ENCODE results near the gene COPB2. TPM values are rescaled to one million over a fixed set of nuclear protein-coding genes. Genes with fewer than 3 reads are reported as not detected.

The COPB2 gene
- total and polyA plus RNA-seq, 2 donors (not counting 1 experiment from before 2014, with no cell fraction given) = 15.9 to 75.4 TPM

DNA sequence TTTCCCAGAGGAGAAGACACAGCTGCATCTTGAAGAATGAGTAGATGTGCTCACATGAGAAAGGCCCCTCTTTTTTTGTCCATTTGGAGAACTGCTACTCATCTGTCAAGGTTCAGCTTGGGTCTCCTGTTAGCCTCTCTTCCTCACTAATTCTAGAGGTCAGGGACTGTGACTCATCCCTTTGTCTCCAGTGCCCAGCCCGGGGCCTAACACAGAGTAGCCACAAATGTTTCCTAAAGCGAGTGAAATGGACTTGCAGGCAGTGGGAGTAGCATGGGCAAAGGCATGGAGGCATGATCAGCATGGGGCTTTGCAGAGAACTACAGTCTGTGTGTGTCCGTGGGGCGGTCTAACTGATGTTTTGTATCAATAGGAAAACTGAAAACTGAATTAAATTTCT lies 79.6 kb downstream of the COPB2 start:
- Histone ChIP-seq H3K4me1 (ENCODE audit: control insufficient read depth in 2 of 2, insufficient read depth in 2 of 2, low read length in 2 of 2) (no peaks in the 10 kb centered on the region), H3K27ac (ENCODE audit: low read length in 2 of 2) (no peak overlapping the region), H2AFZ (ENCODE audit: insufficient read depth, low read depth, low read length, poor library complexity, severe bottlenecking) (no peak overlapping the region), H4K20me1 (ENCODE audit: control insufficient read depth, insufficient read depth, low read length, poor library complexity, severe bottlenecking) (no peaks in the 10 kb centered on the region), H3K4me2 (replicated peaks; ENCODE audit: low read depth, low read length, poor library complexity, severe bottlenecking) (no peak overlapping the region), H3K4me3 (ENCODE audit: control extremely low read depth in 1 of 5, extremely low read depth in 1 of 5, insufficient read depth in 1 of 5, low read depth in 2 of 5, low read length in 4 of 5) (no peak overlapping the region), H3K36me3 (replicated peaks in 1 of 2; ENCODE audit: control extremely low read depth in 1 of 2, control insufficient read depth in 1 of 2, extremely low read depth in 1 of 2, insufficient read depth in 2 of 2, low read length in 1 of 2) (no peaks in the 10 kb centered on the region), H3K27me3 (replicated peaks in 1 of 4; ENCODE audit: control extremely low read depth in 1 of 4, control insufficient read depth in 3 of 4, insufficient read depth in 4 of 4, low read length in 3 of 4) (no peaks in the 10 kb centered on the region), H3K79me2 (ENCODE audit: control insufficient read depth, insufficient read depth, low read length) (no peaks in the 10 kb centered on the region), H3K9me3 (ENCODE audit: control extremely low read depth in 1 of 3, control insufficient read depth in 2 of 3, insufficient read depth in 1 of 3, low read length in 2 of 3) (no peaks in the 10 kb centered on the region), H3K9ac (ENCODE audit: low read length) (no peak overlapping the region)
- POLR2A ChIA-PET = no interaction called here
- Mint-ChIP-seq H3K27me3 (peaks cover 31% of the 10 kb centered on the region), H3K9me3 (ENCODE audit: insufficient read depth) (no peaks in the 10 kb centered on the region), H3K4me3 (no peak overlapping the region), H3K27ac (no peak overlapping the region), H3K4me1 (no peaks in the 10 kb centered on the region)
- intact Hi-C loops (cut with micrococcal nuclease) = no loop called here
- DNase-seq = no peak
- ATAC-seq (ENCODE audit: low read depth) = no peak
- WGBS (ENCODE audit: insufficient coverage) = 90% methylated on average over 1 of the region's 4 CpGs
- TF ChIP-seq, protein P1, sequence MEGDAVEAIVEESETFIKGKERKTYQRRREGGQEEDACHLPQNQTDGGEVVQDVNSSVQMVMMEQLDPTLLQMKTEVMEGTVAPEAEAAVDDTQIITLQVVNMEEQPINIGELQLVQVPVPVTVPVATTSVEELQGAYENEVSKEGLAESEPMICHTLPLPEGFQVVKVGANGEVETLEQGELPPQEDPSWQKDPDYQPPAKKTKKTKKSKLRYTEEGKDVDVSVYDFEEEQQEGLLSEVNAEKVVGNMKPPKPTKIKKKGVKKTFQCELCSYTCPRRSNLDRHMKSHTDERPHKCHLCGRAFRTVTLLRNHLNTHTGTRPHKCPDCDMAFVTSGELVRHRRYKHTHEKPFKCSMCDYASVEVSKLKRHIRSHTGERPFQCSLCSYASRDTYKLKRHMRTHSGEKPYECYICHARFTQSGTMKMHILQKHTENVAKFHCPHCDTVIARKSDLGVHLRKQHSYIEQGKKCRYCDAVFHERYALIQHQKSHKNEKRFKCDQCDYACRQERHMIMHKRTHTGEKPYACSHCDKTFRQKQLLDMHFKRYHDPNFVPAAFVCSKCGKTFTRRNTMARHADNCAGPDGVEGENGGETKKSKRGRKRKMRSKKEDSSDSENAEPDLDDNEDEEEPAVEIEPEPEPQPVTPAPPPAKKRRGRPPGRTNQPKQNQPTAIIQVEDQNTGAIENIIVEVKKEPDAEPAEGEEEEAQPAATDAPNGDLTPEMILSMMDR (IDR thresholded peaks at IDR 0.05) = no peak
- no peak for TF ChIP-seq EZH2 (IDR thresholded peaks at IDR 0.05; ENCODE audit: borderline replicate concordance, insufficient read depth, low read depth, low read length, poor library complexity, severe bottlenecking)
- CTCF ChIA-PET = no interaction called here

DNA sequence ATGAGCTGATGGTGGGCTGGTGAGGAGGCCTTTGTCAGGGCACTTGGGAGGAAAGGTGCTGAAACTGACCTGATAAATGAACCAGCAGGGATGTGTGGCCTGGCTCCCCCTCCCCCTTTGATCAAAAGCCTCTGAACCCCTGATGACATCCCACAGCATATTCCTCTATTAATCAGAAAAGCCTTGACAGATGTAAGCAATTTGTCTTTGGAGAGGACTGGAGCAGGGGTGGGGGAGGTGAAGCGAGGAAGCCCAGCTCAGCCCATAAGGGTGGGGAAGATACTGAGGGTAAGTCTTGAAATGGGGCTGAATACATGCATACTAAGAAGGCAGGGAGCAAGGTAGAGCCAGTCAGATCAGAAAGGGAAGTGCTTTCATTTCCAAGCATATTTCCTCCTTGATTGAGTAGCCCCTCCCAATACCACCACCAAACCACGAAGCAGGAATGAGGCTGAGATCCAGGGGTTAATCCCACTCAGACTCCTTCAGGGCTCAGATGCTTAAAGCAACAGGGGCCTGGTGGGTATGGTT lies 80.3 kb downstream of the COPB2 start:
- Mint-ChIP-seq H3K27me3 (peaks cover 24% of the 10 kb centered on the region), H3K4me3 (no peak overlapping the region), H3K27ac (no peak overlapping the region), H3K4me1 (no peaks in the 10 kb centered on the region), H3K9me3 (ENCODE audit: insufficient read depth) (no peaks in the 10 kb centered on the region)
- H3K4me3 ChIP-seq (ENCODE audit: control extremely low read depth in 1 of 5, extremely low read depth in 1 of 5, insufficient read depth in 1 of 5, low read depth in 2 of 5, low read length in 4 of 5) = no peak overlapping the region
- no peaks in the 10 kb centered on the region for H3K36me3 ChIP-seq (replicated peaks in 1 of 2; ENCODE audit: control extremely low read depth in 1 of 2, control insufficient read depth in 1 of 2, extremely low read depth in 1 of 2, insufficient read depth in 2 of 2, low read length in 1 of 2)
- no peak overlapping the region for H2AFZ ChIP-seq (ENCODE audit: insufficient read depth, low read depth, low read length, poor library complexity, severe bottlenecking)
- intact Hi-C loops (cut with micrococcal nuclease) = no loop called here
- H3K27ac ChIP-seq (ENCODE audit: low read length in 2 of 2) = no peak overlapping the region
- ChIA-PET POLR2A (no interaction called here), CTCF (no interaction called here)
- no peaks in the 10 kb centered on the region for H3K79me2 ChIP-seq (ENCODE audit: control insufficient read depth, insufficient read depth, low read length)
- H3K9ac ChIP-seq (ENCODE audit: low read length) = no peak overlapping the region
- H3K4me2 ChIP-seq (replicated peaks; ENCODE audit: low read depth, low read length, poor library complexity, severe bottlenecking) = no peak overlapping the region
- DNase-seq = no peak
- TF ChIP-seq, protein P1 (IDR thresholded peaks at IDR 0.05) = no peak
- TF ChIP-seq EZH2 (IDR thresholded peaks at IDR 0.05; ENCODE audit: borderline replicate concordance, insufficient read depth, low read depth, low read length, poor library complexity, severe bottlenecking) = no peak
- H3K4me1 ChIP-seq (ENCODE audit: control insufficient read depth in 2 of 2, insufficient read depth in 2 of 2, low read length in 2 of 2) = no peaks in the 10 kb centered on the region
- WGBS (ENCODE audit: insufficient coverage) = 0% methylated on average over 1 of the region's 2 CpGs
- no peak for ATAC-seq (ENCODE audit: low read depth)
- H4K20me1 ChIP-seq (ENCODE audit: control insufficient read depth, insufficient read depth, low read length, poor library complexity, severe bottlenecking) = no peaks in the 10 kb centered on the region
- no peaks in the 10 kb centered on the region for H3K27me3 ChIP-seq (replicated peaks in 1 of 4; ENCODE audit: control extremely low read depth in 1 of 4, control insufficient read depth in 3 of 4, insufficient read depth in 4 of 4, low read length in 3 of 4)
- no peaks in the 10 kb centered on the region for H3K9me3 ChIP-seq (ENCODE audit: control extremely low read depth in 1 of 3, control insufficient read depth in 2 of 3, insufficient read depth in 1 of 3, low read length in 2 of 3)

Data from B cell (primary cell).